ENCODE data around the gene IDI2. TPM values are rescaled to one million over a fixed set of nuclear protein-coding genes. Genes with fewer than 3 reads are reported as not detected.
"Not testable (repeated sequence)": the region's sequence is repeated elsewhere in the genome, so short reads cannot be mapped to it uniquely, and the experiment has no call there.

IDI2 gene
- total and polyA plus RNA-seq, 2 experiments from 2014 or later, result 0.29 to 0.33 TPM

DNA sequence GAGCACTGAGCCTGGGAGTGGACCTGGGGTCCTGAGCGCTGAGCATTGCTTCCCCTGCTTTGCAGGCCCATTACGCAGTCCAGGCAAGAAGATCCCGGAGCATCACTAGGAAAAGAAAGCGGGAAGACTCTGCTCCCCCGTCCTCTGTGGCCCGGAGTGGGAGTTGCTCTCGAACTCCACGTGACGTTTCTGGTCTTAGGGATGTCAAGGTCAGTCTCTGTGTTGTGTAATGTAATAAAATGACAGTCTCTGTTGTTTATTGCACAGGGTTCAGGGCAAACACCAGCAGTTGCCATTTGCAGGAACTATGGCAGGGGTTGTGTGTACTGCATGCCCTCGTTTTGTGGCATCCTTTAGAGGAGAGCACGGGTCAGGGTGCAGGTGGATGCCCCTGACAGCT is 10.0 kb downstream of the IDI2 start:
- Histone ChIP-seq H3K4me2 (no peak overlapping the region), H3K36me3 (replicated peaks; ENCODE audit: insufficient read depth, low read depth) (no peaks in the 10 kb centered on the region)
- WGBS (ENCODE audit: low lambda C conversion rate, missing lambda C conversion rate), result 96% methylated on average over 11 of the region's 11 CpGs

DNA sequence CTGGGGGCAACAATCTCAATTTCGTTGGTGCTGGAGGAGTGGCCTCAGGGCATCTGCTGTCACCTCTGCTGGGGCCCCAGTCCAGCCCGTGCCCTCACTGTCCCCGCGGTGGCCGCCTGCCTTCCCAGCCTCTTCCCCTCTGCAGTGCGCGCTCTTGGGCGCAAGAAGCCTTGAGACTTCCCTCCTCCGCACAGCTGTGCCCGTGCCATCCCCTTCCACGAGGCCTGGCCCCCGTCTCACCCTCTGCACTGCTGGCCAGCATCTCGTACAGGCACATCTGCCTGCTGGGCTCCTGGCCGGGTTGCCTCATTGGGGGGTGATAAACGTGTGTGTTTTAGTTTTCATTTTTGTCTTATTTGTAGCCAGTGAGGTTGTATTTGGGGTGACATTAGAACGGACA is 14.0 kb downstream of the IDI2 start:
- 94% methylated on average over 16 of the region's 16 CpGs for WGBS (ENCODE audit: low lambda C conversion rate, missing lambda C conversion rate)
- no peak for TF ChIP-seq EZH2 (IDR thresholded peaks at IDR 0.05; ENCODE audit: borderline replicate concordance)
- TF ChIP-seq EZH2phosphoT487 (IDR thresholded peaks at IDR 0.05; ENCODE audit: low read depth, severe bottlenecking, unreplicated experiment), result no peak
- TF ChIP-seq, protein P1, sequence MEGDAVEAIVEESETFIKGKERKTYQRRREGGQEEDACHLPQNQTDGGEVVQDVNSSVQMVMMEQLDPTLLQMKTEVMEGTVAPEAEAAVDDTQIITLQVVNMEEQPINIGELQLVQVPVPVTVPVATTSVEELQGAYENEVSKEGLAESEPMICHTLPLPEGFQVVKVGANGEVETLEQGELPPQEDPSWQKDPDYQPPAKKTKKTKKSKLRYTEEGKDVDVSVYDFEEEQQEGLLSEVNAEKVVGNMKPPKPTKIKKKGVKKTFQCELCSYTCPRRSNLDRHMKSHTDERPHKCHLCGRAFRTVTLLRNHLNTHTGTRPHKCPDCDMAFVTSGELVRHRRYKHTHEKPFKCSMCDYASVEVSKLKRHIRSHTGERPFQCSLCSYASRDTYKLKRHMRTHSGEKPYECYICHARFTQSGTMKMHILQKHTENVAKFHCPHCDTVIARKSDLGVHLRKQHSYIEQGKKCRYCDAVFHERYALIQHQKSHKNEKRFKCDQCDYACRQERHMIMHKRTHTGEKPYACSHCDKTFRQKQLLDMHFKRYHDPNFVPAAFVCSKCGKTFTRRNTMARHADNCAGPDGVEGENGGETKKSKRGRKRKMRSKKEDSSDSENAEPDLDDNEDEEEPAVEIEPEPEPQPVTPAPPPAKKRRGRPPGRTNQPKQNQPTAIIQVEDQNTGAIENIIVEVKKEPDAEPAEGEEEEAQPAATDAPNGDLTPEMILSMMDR (IDR thresholded peaks at IDR 0.05; ENCODE audit: poor library complexity), result no peak
- Histone ChIP-seq H2AFZ (no peak overlapping the region), H3K27ac (no peak overlapping the region), H3K4me3 (no peak overlapping the region), H3K4me2 (no peak overlapping the region), H3K9me3 (ENCODE audit: low read depth) (no peaks in the 10 kb centered on the region), H4K20me1 (ENCODE audit: insufficient read depth, poor library complexity, severe bottlenecking) (no peaks in the 10 kb centered on the region), H3K4me1 (ENCODE audit: insufficient read depth) (no peaks in the 10 kb centered on the region), H3K9me2 (replicated peaks; ENCODE audit: insufficient read depth) (no peaks in the 10 kb centered on the region), H3K27me3 (no peaks in the 10 kb centered on the region), H3K36me3 (replicated peaks; ENCODE audit: insufficient read depth, low read depth) (no peaks in the 10 kb centered on the region), H3K79me2 (no peaks in the 10 kb centered on the region)
- no peak for DNase-seq (ENCODE audit: low spot score)

More for the DNA sequence above, 10.0 kb downstream of the IDI2 start:
- DNase-seq (ENCODE audit: low spot score), result no peak
- Histone ChIP-seq H4K20me1 (ENCODE audit: insufficient read depth, poor library complexity, severe bottlenecking) (no peaks in the 10 kb centered on the region), H3K4me3 (no peak overlapping the region), H3K9me3 (ENCODE audit: low read depth) (no peaks in the 10 kb centered on the region), H3K9me2 (replicated peaks; ENCODE audit: insufficient read depth) (no peaks in the 10 kb centered on the region), H3K27me3 (no peaks in the 10 kb centered on the region), H3K4me1 (ENCODE audit: insufficient read depth) (no peaks in the 10 kb centered on the region), H3K27ac (no peak overlapping the region), H3K79me2 (no peaks in the 10 kb centered on the region), H2AFZ (no peak overlapping the region)
- TF ChIP-seq, protein P1 (IDR thresholded peaks at IDR 0.05; ENCODE audit: poor library complexity), result no peak
- TF ChIP-seq EZH2 (IDR thresholded peaks at IDR 0.05; ENCODE audit: borderline replicate concordance) (no peak), EZH2phosphoT487 (IDR thresholded peaks at IDR 0.05; ENCODE audit: low read depth, severe bottlenecking, unreplicated experiment) (no peak)

DNA sequence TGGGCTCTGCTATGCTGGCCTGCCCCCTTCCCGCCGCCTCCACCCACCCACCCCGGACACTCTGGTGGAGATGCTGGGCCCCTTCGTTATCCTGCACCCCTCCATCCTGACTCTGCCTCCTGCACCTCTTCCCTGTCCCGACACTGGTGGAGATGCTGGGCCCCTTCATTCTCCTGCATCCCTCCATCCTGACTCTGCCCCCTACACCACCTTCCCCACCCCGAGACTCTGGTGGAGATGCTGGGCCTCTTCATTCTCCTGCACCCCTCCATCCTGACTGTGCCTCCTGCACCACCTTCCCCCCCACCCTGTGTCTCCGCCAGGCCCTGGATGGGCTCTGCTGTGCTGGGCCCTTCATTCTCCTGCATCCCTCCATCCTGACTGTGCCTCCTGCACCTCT is 15.0 kb downstream of the IDI2 start:
- Histone ChIP-seq H2AFZ (no peak overlapping the region), H4K20me1 (ENCODE audit: insufficient read depth, poor library complexity, severe bottlenecking) (no peaks in the 10 kb centered on the region), H3K9me2 (replicated peaks; ENCODE audit: insufficient read depth) (no peaks in the 10 kb centered on the region), H3K9me3 (ENCODE audit: low read depth) (no peaks in the 10 kb centered on the region), H3K36me3 (replicated peaks; ENCODE audit: insufficient read depth, low read depth) (peaks cover 4% of the 10 kb centered on the region), H3K27ac (no peak overlapping the region), H3K4me2 (no peak overlapping the region), H3K27me3 (no peaks in the 10 kb centered on the region), H3K79me2 (no peaks in the 10 kb centered on the region), H3K4me3 (no peak overlapping the region), H3K4me1 (ENCODE audit: insufficient read depth) (no peaks in the 10 kb centered on the region)
- 97% methylated on average over 6 of the region's 7 CpGs for WGBS (ENCODE audit: low lambda C conversion rate, missing lambda C conversion rate)
- DNase-seq (ENCODE audit: low spot score), result no peak
- TF ChIP-seq EZH2phosphoT487 (IDR thresholded peaks at IDR 0.05; ENCODE audit: low read depth, severe bottlenecking, unreplicated experiment) (no peak), EZH2 (IDR thresholded peaks at IDR 0.05; ENCODE audit: borderline replicate concordance) (no peak)
- TF ChIP-seq, protein P1 (IDR thresholded peaks at IDR 0.05; ENCODE audit: poor library complexity), result no peak

DNA sequence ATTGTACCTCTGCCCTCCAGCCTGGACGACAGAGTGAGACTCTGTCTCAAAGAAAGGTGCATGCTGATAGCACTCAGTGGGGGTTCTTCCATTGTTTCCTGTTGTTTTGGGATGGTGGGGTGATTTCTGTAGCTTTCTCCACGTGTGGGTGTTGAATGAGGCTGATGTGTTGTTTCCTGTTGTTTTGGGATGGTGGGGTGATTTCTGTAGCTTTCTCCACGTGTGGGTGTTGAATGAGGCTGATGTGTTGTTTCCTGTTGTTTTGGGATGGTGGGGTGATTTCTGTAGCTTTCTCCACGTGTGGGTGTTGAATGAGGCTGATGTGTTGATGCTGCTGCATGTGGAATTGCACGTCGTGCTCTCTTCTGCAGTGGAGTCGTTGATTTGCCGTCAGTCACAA is 15.7 kb downstream of the IDI2 start:
- H3K4me3 ChIP-seq; H3K9me2 ChIP-seq (replicated peaks; ENCODE audit: insufficient read depth); H3K9me3 ChIP-seq (ENCODE audit: low read depth); H2AFZ ChIP-seq; H3K27me3 ChIP-seq; H3K36me3 ChIP-seq (replicated peaks; ENCODE audit: insufficient read depth, low read depth); H3K79me2 ChIP-seq; H3K4me2 ChIP-seq; H3K4me1 ChIP-seq (ENCODE audit: insufficient read depth); H4K20me1 ChIP-seq (ENCODE audit: insufficient read depth, poor library complexity, severe bottlenecking); H3K27ac ChIP-seq; DNase-seq (ENCODE audit: low spot score): not testable (repeated sequence)
- 86% methylated on average over 7 of the region's 8 CpGs for WGBS (ENCODE audit: low lambda C conversion rate, missing lambda C conversion rate)
